Measurements from ENCODE around the gene ALDH1A3.

Gene ALDH1A3

DNA sequence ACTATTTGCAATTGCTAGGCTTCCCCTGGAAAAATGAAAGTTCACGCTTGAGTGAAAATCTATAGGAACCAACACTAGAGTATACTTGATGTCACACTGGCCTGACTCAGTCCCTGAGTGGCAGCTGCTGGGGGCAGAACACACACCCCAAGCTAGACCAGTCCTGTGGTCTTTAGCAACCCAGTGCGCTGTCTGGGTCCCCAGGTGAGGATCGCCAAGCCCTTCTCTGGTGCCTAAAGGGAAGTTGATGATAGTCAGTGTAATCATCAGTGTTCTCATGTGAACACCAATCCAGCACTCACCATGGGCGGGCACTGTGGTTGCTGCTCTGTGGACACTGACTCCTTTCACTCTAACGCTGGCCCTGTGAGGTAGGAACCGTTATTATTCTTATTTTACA is 11.2 kb downstream of the ALDH1A3 start:
- H3K4me3 ChIP-seq (replicated peaks; ENCODE audit: low read depth, low read length), result no peak overlapping the region
- TF ChIP-seq, protein P1, sequence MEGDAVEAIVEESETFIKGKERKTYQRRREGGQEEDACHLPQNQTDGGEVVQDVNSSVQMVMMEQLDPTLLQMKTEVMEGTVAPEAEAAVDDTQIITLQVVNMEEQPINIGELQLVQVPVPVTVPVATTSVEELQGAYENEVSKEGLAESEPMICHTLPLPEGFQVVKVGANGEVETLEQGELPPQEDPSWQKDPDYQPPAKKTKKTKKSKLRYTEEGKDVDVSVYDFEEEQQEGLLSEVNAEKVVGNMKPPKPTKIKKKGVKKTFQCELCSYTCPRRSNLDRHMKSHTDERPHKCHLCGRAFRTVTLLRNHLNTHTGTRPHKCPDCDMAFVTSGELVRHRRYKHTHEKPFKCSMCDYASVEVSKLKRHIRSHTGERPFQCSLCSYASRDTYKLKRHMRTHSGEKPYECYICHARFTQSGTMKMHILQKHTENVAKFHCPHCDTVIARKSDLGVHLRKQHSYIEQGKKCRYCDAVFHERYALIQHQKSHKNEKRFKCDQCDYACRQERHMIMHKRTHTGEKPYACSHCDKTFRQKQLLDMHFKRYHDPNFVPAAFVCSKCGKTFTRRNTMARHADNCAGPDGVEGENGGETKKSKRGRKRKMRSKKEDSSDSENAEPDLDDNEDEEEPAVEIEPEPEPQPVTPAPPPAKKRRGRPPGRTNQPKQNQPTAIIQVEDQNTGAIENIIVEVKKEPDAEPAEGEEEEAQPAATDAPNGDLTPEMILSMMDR (IDR thresholded peaks at IDR 0.05; ENCODE audit: low read length, missing control alignments), result no peak
- no peak for DNase-seq (ENCODE audit: low read depth)

DNA sequence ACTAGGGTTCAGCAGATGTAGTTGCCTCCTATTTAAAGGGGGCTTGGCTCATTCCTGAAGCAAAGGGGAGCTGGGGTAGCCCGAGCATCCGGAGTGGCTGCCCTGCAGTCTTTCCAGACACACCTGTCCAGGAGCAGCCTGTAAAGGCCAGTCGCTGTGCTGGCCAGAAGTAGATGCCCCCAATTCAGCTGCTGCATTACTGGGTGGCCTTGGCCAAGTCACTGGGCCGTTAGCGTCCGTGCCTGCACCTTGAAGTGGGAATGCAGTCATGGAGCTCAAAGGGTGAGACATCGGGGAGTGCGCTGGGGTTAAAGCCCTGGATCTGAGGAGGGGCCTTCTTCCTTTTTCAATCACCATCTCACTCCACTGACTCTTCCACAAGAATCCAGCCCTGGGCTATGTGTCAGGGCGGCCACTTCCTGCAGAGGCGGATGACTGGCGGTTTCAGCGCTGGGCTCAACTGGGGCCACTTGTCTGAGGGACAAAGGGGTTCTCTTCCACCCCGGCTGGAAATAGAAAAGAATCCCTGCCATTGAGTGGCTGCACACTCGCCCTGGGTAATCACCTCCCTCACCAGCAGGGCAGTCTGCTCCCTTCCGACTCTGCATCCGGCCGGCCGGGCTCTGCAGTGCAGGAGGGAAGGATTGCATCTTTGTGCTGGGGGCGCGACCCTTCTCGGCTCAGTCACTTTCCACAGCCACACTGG is 11.8 kb downstream of the ALDH1A3 start:
- no peak overlapping the region for H3K4me3 ChIP-seq (replicated peaks; ENCODE audit: low read depth, low read length)
- TF ChIP-seq, protein P1 (IDR thresholded peaks at IDR 0.05; ENCODE audit: low read length, missing control alignments), result no peak
- no peak for DNase-seq (ENCODE audit: low read depth)

DNA sequence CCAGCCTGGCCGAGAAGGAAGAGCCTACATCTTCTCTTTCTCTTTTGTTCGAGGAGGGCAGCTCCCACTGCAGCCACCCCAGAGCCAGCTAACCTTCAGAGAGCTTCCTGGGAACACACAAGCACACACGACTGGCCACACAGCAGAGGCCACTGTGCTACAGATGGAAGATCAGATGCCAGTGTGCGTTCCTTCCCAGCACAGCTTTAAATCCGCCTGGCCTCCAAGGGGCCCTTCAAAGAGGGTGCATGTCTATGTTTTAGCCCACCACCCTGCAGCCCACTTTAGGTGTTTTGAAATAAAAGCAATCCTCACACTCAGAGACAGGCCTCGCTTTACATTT is 12.4 kb downstream of the ALDH1A3 start:
- DNase-seq (ENCODE audit: low read depth), result no peak
- TF ChIP-seq, protein P1 (IDR thresholded peaks at IDR 0.05; ENCODE audit: low read length, missing control alignments), result no peak
- H3K4me3 ChIP-seq (replicated peaks; ENCODE audit: low read depth, low read length), result no peak overlapping the region

DNA sequence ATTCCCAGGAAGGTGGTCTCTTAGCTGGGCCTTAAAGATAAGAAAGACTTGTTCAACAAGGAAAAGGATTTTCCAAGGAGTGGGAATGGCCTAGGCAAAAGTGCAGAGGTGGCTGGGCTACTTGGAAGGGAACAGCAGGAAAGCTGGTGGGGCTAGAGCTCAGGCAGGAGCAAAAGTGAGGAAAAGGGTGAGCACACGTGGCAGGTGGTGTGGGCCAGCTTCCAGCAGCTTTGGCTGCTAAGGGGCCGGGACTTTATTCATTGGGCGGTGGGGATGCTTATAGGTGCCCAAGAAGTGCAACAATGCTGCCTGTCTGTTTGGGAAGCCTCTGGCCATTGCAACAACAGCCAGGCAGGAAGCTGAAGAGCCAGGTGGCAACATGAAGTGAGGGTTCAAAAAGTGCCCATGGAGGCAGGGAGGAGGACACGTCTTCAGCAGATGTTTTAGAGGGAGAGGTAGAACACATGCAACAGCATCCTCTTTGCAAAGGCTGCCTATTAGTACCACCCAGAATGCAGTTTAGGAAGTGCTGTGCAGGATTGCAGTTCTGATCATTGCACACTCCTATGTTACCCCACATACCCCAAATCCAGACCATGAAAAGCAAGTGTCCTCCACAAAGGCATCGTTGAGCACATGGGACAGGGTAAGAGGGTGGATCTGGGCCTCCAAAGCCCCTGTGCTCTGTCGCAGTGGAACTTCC is 13.8 kb downstream of the ALDH1A3 start:
- no peak for DNase-seq (ENCODE audit: low read depth)
- no peak overlapping the region for H3K4me3 ChIP-seq (replicated peaks; ENCODE audit: low read depth, low read length)
- TF ChIP-seq, protein P1 (IDR thresholded peaks at IDR 0.05; ENCODE audit: low read length, missing control alignments), result no peak

DNA sequence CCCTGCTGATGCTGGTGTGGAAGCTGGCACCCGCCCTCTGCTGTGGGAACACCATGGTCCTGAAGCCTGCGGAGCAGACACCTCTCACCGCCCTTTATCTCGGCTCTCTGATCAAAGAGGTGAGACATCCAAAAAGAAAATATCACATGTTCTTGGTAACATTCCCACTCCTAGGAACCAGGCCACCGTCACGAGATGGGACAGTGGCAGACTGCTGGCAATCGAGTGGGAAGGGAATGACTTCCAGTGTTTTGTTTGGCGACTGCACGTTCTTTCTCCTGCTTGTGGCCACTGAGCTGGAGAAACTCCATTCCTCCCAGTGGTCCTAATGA is 14.3 kb downstream of the ALDH1A3 start:
- no peak overlapping the region for H3K4me3 ChIP-seq (replicated peaks; ENCODE audit: low read depth, low read length)
- TF ChIP-seq, protein P1 (IDR thresholded peaks at IDR 0.05; ENCODE audit: low read length, missing control alignments), result no peak
- DNase-seq (ENCODE audit: low read depth), result no peak

DNA sequence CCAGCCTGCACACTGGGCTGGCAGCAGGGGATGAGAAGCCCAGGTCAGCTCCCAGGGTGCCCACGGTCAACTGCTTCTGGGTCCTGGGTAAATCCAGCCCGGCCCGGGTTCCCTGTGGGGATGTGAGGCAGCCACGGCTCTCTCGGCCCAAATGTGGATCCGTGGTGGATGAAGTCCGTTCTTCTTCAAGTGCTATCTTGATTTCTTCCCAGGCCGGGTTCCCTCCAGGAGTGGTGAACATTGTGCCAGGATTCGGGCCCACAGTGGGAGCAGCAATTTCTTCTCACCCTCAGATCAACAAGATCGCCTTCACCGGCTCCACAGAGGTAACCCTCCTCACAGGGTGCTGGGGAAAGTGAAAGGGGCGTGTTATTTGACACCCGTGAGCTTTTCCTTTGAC is 16.1 kb downstream of the ALDH1A3 start:
- no peak for DNase-seq (ENCODE audit: low read depth)
- TF ChIP-seq, protein P1 (IDR thresholded peaks at IDR 0.05; ENCODE audit: low read length, missing control alignments), result no peak
- no peak overlapping the region for H3K4me3 ChIP-seq (replicated peaks; ENCODE audit: low read depth, low read length)
